Retina (tissue), 1 donor: Measurements from ENCODE around the gene MAP1S.

ENCODE experiments used
- DNase-seq: peaks from one replicate; pipeline ENCODE4 v3.0.0-alpha.2; 2016

The MAP1S gene

DNA sequence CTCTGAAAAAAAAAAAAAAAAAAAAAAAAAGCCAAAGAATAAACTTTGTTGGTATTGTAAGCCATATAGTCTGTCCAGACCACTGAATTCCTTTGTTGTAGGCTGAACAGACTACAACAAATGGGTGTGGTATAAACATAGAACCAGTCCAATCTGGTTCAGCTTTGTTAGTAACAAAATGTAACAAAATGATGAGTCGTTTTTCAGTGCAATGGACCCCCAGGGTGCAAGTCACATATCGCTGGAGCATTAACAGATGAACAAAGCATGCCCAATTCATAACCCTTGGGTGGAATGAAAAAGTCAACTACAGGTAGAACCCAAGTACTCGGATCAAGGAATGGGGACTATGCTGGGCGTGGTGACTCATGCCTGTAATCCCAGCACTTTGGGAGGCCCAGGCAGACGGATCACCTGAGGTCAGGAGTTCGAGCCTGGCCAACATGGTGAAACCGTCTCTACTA, 18.4 kb downstream of the MAP1S start:
- DNase-seq, result no peak

DNA sequence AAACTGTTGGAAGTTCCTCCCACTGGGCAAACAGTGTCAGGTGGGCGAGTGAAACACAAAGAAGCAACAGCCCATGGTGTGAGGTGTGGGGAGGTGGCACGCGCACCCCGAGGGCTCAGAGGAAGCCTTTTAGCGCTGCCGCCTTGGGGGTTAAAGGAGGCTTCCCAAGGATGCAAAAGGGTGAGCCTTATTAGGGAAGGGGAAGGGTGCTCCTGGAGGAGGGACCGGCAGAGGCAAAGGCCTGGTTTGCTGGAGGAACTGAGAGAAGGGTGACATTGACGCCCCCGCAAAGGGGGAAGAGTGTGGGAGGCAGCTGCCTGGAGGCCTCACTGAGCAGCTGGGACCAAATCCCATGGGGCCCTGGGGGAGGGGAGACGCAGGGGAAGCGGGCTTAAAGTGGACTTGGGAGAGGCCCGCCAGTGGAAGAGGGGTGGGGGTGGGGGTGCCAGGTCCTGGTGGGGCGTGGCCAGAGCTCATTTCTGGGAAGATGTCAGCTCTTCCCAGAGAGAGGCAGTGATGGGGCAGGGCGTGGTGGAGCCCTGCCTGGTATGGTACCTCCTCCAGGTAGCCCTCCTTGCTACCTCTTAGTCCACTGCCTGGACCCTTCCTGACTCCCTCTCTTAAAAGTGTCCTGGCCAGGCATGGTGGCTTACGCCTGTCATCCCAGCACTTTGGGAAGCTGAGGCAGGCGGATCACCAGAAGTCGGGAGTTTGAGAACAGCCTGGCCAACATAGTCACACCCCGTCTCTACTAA, 20.0 kb downstream of the MAP1S start:
- DNase-seq, result no peak

DNA sequence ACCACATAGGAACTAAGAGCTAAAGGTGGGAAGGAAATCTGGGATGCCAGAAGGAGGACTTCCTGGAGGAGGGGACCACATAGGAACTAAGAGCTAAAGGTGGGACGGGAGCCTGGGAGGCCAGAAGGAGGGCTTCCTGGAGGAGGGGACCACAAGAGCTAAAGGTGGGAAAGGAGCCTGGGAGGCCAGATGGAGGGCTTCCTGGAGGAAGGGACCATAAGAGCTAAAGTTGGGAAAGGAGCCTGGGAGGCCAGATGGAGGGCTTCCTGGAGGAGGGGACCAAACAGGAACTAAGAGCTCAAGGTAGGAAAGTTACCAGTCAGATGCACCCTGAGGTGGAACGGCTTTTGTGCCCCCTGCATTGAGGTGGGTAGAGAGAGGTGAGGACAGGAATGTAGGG, 22.2 kb downstream of the MAP1S start:
- no peak for DNase-seq

DNA sequence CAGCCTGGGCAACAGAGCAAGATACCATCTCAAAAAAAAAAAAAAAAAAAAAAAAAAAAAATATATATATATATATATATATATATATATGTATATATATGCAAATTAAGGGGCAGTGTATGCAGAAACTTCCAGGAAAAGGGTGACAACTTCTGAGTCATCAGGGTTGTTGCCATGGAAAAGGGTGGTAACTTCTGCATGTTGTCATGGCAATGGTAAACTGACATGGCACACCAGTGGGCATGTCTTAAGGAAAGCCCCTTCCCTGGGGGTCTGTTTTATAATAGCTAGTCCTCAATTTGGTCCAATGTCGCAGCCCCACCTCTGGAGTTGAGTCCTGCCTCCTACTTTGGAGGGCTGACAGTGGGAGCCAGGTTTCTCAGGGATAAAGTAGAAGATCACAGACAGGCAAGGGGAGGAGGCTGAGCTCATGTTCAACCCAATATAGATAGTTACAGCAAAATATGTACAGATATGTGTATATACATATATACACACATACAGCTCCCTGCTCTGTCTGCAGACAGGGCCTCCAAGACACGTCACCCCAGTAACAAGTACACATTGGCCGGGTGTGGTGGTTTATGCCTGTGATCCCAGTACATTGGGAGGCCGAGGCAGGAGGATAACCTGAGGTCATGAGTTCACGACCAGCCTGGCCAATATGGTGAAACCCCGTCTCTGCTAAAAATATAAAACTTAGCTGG, 24.7 kb downstream of the MAP1S start:
- no peak for DNase-seq

DNA sequence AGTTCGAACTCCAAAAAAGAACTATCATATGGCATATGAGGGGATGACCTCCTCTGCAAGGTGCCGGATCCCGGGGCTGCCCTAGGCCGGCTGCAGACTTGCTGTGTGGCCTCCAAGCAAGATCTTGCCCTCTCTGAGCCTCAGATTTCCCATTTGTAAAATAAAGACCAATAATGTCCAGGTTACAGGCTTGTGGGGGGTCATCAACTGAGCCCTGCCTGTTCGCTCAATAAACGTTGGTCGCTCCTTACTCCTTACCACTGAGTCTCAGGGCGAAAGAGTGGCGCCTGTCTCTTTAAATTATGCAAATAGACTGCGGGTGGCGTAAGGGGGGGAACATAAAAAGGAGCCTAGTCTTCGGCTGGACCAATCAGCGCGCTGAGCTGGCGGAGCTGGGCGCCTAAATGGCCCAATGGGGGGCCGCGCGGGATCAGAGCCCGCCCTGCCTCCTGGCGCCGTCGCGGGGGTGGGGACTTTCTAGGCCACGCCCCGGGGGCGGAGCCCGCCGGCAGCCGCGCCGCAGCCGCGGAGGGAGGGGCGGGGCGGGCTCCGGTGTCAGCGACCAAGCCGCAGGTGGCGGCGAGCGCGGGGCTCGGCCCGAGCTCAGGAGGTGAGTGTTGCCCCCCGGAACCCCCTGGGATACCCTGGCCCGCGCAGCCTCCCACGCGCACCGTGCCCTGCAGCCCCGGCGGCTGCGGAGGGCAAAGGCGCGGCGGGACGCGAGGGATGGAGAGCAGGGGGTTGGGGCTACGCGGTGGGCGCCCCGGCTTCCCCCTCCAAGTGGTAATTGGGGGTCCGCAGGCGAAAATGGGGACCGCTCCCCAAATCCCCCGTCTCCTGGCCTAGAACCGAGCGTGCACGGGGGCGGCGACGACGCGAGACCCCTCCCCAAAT, 28.2 kb downstream of the MAP1S start:
- DNase-seq, result peak; percentile 91

DNA sequence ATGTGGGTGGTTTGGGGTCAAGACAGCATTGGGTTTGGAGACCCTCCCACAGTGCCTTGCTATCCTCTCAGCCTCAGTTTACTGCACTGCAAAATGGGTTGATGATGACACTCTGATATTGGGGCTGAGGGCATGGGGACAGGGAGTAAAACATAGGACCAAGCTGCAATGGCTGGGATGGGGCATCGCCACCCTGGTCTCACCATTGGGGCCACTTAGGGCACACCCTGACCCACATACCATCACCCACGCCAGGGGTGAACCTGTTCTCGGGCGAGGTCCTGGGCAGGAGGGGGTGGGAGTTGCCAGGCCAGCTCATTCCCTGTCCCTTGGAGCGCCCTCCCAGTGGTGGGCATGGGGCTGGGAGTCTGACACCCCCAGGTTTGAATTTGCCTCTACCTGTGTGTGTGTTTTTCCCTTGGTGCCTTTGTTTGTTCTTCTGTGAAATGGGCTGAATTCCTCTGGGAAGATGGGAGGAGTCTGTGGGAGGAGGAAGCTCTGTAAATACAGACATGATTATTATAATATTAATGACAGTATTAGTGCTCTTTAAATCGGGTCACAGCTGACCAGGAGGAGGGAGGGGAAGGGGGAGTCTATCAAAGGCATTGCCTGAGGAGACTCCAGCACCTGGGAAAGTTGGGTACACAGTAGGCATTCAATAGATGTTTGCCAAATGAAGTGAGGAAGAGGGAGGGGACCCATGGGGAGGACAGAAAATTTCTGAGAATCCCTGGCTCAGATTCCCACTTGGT, 29.8 kb downstream of the MAP1S start:
- no peak for DNase-seq

DNA sequence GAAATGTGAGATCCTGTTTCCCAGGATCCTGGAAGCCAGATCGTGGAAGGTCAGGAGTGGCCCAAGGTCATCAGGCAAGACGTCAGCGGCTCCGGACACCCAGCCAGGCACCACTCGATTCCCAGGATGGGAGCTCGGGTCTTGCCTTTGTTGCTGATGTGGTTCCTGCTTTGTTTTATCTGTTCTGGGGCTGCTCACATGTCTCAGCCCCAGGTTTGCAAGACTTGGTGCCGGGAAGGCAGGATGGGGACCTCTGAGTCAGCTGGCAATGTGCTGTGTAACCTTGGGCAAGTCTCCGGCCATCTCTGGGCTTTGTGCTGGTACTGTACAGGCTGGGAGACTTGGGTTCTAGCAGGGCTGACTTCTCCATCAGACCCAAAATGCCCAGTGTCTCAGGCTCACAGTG, 30.6 kb downstream of the MAP1S start:
- no peak for DNase-seq

DNA sequence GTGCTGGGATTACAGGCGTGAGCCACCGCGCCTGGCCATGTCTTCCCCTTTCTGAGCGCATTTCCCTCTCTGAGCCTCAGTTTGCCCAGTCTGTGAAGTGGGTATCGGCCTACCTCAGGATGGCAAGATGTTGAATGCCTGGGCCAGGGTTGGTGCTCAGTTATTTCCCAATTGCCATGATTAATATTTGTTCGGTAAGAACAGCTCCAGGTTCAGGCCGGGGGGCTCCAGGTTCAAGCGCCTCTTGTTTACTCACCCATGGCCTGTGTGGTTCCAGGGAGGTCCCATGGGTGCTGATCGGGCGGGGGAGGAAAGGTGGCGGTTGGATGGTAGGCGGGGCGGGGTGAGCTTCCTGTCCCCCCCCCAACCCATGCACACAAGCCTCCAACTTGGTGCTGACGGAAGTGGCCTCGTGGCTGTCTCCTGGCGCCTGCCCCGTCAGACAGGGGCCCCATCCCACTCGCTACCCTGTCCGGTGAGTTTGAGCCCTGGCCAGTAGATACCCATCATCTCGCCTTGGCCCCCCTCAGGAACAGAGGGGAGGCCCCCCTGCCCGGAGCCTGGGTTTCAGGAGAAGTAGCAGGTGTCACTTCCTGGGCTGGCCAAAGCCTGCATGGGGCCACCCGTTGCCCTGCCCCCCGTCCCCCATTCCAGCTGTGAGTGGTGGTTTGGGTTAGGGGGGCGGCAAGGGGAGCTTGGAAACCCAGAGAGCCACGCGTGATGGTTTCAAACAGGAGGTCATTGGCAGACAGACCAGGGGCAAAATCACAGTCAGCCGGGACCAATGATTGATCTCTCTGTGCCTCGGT, 32.0 kb downstream of the MAP1S start, which contains the start of gene FCHO1:
FCHO1 (plus strand) TSS at position 375 of the 809 bp plus-strand sequence. CDS start 3,688 bp downstream, outside the sequence.
- DNase-seq, result no peak

DNA sequence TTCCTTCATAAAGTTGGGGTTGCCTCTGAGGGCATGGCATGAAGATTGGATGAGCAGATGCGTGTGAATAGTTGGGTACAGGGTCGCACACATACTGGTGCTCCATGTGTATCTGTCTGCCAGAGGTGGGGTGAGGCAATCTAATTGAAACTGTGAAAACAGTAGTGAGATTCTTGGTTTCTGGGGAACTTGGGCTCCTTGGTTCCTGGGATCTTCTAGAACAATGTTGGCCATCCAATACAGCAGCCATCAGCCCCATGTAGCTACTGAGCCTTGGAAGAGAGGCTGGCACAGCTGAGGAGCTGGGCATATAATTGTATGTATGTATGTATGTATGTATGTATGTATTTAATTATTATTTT, 32.6 kb downstream of the MAP1S start:
- no peak for DNase-seq

DNA sequence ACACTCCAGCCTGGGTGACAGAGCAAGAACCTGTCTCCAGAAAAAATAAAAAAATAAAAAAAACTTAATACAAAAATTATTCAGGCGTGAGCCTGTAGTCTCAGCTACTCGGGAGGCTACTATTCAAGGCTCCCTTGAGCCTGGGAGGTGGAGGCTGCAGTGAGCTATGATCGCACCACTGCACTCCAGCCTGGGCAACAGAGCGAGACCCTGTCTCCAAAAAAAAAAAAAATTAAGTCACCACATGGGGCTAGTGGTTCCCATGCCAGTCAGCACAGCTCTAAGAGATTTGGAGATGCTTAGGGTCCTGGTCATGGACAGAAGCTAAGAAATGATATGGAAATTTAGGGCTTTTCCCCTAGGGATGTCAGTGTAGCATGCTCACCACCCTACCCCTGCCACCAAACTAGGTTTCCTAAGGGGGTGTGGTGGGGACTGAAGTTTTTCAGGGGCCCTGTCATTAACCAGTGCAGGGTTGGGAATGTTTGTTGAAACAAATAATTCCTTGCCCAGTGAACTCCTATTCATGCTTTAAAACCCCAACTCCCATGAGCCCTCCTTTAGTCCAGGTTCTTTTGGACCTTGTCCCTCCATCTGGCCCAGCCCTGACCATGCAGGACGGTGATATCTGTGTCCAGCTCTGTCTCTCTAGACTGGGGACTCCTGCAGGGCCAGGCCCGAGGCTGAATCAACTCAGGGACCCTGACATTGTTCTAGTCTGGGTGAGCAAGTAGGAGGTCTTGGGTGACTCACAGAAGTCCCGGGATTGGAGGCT, 33.8 kb downstream of the MAP1S start:
- DNase-seq, result no peak

DNA sequence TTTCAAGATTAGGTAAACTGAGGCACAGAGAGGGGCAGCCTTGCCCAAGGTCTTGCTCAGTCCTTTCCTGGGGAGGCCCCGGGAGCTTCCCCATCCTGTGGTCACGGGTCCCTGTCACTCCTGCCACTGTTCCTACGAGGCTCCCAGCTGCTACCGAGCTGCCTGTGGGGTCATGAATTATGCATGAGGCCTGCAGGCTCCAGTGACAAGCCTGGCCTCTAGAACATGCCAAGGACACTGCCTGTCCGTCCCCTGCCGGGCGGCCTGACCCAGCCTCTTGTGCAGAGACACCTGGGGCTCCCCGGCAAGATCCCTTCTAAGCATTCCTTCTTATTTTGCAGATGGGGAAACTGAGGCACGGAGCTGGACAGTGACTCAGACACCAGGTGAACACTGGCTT, 34.7 kb downstream of the MAP1S start:
- DNase-seq, result peak; percentile 55

DNA sequence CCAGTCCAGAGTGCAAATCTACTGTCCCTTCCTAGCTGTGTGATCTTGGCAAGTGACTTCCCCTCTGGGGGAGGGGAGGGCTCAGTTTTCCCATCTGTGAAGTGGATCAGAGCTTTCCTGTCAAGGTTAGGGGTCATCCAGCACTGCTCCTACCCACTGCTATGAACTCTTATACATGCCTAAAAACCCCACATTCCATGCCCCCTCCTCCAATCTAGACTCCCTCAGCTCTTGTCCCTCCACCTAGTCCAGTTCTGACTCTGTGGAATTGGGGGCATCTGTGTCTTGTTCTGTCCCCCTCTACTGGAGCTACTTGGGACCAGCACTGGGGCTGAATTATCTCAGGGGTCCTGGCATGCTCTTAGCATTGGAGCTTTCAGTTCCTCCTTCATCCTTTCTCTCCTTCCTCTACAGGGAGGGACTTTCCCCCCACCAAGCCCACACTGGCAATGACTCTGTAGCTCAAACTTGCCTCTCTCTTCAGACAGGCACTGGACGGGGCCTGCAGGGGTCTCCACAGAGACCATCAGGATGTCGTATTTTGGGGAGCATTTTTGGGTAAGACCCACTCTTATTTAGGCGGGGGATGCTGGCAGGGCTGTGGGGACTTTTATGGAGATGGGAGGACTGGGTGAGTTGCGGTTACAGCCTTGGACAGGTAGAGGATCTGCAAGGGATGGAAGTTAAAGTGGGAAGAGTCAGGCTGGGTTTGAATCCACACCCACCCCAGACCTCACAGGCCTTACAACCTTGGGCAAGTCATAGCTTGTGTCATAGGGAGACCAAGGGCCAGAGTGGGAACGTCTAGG, 35.6 kb downstream of the MAP1S start:
- no peak for DNase-seq

DNA sequence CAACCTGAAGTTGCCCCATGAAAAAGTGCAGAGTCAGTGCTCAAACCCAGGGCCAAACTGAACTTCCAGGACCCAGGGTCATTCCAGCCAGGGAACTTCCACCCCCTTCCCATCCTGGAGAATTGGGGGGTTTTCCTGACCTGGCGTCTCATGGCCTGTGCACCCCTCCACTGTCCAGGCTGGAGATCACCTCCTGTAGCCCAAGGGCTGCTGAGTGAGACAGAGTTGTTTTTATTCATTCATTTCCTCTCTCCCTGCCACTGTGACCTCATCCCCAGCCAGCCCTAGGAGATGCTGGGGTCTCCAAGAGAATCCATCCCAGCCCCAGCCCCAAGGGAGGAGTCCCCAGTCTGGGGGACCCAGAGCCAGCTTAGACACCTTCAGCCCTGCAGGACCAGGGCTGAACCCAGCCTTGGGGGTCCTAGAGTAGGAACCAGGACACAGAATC, 36.2 kb downstream of the MAP1S start:
- DNase-seq, result no peak

DNA sequence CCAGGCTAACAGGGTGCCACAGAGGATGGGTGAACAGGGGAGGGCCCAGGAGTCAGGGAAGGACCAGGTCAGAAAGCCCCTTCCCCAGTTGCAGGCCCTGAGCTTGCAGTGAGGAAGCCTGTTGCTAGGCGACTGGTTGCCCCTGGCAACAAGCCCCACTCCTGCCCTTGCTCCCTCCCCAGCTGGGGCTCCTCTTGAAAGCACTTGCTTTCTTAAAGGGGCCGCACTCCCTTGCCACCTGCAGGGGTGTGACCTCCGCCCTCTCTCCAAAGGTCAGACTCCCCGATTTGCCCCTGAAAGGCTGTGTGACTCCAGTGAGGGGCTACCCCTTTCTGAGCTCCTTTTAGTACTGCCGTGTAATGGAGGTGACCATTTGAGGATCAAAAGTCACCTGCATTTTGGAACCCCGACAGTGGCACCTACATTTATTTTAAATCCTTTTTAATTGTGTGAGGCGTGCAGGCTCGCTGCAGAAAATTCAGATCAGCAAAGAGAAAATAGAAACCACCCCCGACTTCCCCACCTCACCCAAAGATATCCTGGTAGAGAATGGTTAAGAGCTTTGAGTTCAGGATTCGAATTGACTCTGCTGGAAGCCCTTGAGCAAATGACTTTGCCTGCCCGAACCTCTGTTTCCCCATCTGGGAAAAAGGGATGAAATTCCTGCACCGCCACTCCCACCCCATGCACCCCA, 36.8 kb downstream of the MAP1S start:
- DNase-seq, result peak; percentile 94

DNA sequence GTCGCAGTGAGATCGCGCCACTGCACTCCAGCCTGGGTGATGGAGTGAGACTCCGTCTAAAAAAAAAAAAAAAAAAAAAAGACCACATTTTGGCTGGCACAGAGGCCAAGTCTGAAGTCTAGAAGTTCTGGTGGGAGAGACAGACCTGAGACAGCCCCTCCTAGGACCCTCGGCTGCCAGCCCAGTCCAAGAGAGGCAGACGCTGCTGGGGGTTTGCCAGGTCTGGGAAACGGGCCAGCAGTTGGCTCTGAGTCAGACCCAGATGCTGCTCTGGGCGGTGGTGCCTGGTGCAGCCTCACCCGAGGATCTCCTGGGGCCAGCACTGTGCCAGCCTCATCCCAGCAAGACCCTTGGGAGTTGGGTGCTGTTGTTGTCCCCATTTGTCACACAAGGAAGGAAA, 37.8 kb downstream of the MAP1S start:
- no peak for DNase-seq

DNA sequence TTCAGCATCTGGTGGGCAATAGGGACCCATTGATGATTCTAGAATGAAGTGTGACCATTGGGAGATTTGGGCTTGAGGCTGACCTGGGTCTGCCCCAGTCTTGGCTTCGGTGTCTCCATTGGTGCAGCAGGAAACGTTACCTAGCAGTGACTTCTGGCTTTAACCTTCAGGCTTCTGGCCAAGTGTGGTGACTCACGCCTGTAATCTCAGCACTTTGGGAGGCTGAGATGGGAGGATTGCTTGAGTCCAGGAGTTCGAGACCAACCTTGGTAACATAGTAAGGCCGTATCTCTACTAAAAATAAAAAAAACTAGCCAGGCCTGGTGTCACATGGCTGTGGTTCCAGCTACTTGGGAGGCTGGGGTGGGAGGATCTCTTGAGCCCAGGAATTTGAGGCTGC, 39.2 kb downstream of the MAP1S start:
- DNase-seq, result no peak

DNA sequence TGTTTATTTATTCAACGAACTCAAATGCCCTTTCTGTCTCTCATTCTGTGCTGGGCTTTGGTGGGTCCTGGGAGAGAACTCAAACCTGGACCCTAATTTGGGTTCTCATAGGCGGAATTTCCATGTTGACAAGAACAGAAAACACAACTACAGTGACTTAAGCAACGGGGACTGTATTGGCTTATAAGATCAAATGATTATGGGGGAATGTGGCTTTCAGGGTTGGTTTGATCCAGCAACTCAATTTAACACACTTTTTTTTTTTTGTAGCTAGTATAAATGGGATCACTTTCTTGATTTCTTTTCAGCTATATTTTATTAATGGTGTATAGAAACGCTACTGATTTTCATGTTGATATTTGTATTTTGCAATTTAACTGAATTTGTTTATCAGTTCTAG, 41.9 kb downstream of the MAP1S start:
- DNase-seq, result no peak

DNA sequence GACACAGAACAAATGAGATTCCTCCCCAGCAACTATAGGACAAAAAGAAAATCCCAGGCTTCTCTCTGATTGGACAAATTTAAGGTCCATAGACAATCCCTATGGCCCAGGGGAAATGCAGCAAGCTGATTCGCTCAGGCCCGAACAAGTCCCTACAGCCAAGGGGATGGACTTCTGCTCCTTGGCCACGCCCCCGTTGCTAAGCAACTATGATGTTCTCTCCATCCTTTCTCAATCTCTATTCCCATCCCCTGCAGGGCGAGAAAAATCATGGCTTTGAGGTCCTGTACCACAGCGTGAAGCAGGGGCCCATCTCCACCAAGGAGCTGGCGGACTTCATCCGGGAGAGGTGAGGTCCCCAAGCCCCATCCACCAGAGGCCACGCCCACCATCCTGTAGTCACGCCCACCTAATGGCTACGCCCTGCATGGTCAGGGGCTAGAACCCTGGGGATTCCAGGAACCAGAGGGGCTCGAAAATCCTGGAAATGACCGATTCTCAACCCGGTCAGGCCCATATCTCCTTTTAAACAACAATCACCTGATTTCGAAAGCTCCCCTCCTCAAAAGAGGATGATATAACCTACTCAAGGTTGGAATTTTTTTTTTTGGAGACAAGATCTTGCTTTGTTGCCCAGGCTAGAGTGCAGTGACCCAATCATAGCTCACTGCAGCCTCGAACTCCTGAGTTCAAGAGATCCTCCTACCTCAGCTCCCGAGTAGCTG, 43.4 kb downstream of the MAP1S start:
- peak; percentile 59 for DNase-seq

DNA sequence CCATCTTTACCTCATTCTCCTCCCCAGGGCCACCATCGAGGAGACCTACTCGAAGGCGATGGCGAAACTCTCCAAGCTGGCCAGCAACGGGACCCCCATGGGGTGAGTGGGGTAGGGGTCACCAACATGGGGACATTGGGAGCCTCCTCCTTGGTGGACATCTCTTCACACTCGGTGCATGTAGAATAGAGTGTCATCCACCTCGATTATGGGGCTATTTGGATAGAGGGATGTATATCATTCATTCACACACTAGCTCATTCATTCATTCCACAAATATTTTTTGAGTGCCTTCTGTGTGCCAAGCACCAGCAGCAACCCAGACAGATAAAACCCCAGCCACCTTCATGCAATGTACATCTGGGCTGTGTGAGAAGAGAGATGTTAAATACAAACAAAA, 45.1 kb downstream of the MAP1S start:
- no peak for DNase-seq
